ENCODE results near the gene OBSL1. TPM values are rescaled to one million over a fixed set of nuclear protein-coding genes. Genes with fewer than 3 reads are reported as not detected.

The OBSL1 gene
- total and polyA plus RNA-seq, 2 donors from 2014 or later: 89.5 to 123 TPM

DNA sequence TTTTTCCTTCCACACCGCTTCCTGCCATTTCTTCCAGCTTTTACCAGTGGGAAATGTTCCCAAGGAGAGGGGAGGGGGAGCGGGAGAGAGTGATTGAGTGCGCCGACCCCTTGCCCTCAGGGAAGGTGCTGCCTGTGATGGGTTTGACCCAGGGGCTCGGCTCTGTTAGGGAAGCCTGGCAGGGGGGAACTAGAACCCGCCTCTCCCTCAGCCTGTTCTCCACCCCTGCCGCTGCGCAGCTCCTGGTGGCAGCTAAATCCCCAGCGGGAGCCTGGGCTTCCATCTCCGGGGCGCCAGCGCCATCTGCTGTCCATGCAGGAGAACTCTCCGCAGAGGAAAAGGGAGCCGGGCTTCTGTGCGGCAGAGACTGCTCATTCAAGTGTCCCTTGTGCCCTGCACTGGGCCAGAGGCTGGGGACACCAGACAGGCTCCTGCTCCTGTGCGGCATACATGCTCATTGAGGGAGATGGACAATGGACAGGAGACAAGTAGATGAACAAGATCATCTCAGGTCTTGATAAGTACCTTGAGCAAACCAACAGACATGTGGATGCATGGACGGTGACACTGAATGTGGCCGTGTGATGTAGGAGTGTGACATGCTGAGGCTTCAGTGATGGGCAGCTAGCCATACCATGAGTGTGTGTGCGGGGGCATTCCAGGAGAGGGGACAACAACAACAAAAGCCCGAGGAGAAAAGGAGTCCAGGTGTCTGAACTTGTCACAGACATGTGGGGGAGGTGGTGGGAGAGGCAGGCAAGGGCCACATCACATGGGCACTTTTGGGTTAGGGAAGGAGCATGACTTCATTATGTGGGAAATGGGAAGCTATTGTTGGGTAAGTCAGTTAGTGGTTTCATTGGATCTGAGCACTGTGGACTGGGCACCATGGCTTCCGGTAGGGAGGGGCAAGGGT, 41.0 kb downstream of the OBSL1 start:
- Histone ChIP-seq H3K36me3 (ENCODE audit: control insufficient read depth in 2 of 3, insufficient read depth in 3 of 3, low read length in 3 of 3) (no peaks in the 10 kb centered on the region), H3K27me3 (ENCODE audit: control insufficient read depth, insufficient read depth, low read length) (peaks cover 6% of the 10 kb centered on the region), H3K9me3 (ENCODE audit: control insufficient read depth in 2 of 3, insufficient read depth in 1 of 3, low read length in 3 of 3) (no peaks in the 10 kb centered on the region), H3K27ac (ENCODE audit: low read depth in 2 of 2, low read length in 2 of 2) (no peak overlapping the region), H3K4me1 (ENCODE audit: control insufficient read depth in 2 of 3, insufficient read depth in 2 of 3, low read depth in 1 of 3, low read length in 3 of 3) (no peaks in the 10 kb centered on the region), H3K4me3 (ENCODE audit: low read length in 3 of 3) (no peak overlapping the region), H3K9ac (ENCODE audit: low read length in 3 of 3) (no peak overlapping the region)
- intact Hi-C loops (cut with DNase I): loop anchor here (10.0 kb wide), 1 partner anchor 126 kb away; no protein-coding TSS in a partner anchor
- TF ChIP-seq, protein P1, sequence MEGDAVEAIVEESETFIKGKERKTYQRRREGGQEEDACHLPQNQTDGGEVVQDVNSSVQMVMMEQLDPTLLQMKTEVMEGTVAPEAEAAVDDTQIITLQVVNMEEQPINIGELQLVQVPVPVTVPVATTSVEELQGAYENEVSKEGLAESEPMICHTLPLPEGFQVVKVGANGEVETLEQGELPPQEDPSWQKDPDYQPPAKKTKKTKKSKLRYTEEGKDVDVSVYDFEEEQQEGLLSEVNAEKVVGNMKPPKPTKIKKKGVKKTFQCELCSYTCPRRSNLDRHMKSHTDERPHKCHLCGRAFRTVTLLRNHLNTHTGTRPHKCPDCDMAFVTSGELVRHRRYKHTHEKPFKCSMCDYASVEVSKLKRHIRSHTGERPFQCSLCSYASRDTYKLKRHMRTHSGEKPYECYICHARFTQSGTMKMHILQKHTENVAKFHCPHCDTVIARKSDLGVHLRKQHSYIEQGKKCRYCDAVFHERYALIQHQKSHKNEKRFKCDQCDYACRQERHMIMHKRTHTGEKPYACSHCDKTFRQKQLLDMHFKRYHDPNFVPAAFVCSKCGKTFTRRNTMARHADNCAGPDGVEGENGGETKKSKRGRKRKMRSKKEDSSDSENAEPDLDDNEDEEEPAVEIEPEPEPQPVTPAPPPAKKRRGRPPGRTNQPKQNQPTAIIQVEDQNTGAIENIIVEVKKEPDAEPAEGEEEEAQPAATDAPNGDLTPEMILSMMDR (IDR thresholded peaks at IDR 0.05; ENCODE audit: borderline replicate concordance, extremely low read depth, insufficient read depth): peak; percentile 99
- FAIRE-seq (no peak), DNase-seq (peak; percentile 91 to 95 (median 93))

GRCh38 chr2:219527472-219527871, 43.9 kb downstream of the OBSL1 start:
- H3K27me3 ChIP-seq (ENCODE audit: control insufficient read depth, insufficient read depth, low read length): peaks cover 6% of the 10 kb centered on the region
- no peak overlapping the region for H3K4me3 ChIP-seq (ENCODE audit: low read length in 3 of 3)
- no peak overlapping the region for H3K27ac ChIP-seq (ENCODE audit: low read depth in 2 of 2, low read length in 2 of 2)
- DNase-seq: no peak
- intact Hi-C loops (cut with DNase I): loop anchor here (10.0 kb wide), 1 partner anchor 53 kb away; no protein-coding TSS in a partner anchor
- no peak overlapping the region for H3K9ac ChIP-seq (ENCODE audit: low read length in 3 of 3)
- H3K36me3 ChIP-seq (ENCODE audit: control insufficient read depth in 2 of 3, insufficient read depth in 3 of 3, low read length in 3 of 3): no peaks in the 10 kb centered on the region
- no peaks in the 10 kb centered on the region for H3K4me1 ChIP-seq (ENCODE audit: control insufficient read depth in 2 of 3, insufficient read depth in 2 of 3, low read depth in 1 of 3, low read length in 3 of 3)
- no peak for FAIRE-seq
- TF ChIP-seq, protein P1 (IDR thresholded peaks at IDR 0.05; ENCODE audit: borderline replicate concordance, extremely low read depth, insufficient read depth): no peak
- H3K9me3 ChIP-seq (ENCODE audit: control insufficient read depth in 2 of 3, insufficient read depth in 1 of 3, low read length in 3 of 3): no peaks in the 10 kb centered on the region

DNA sequence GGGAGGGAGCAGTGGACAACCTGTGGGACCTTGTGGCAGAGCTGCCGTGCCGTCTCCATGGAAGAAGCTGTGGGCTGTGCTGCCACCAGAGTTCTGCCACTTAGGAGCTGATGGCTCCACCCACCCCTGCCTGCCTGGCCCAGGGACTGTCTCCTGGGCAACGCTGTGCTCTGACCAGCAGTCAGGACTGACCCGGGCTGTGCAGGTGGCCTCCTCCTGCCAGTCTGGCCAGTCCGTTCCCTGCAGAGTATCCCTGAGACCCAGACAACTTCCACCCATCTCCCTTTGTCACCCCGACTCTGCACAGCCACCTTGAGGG, 44.3 kb downstream of the OBSL1 start:
- TF ChIP-seq, protein P1 (IDR thresholded peaks at IDR 0.05; ENCODE audit: borderline replicate concordance, extremely low read depth, insufficient read depth): no peak
- FAIRE-seq (no peak), DNase-seq (peak in 3 of 5 donors; percentile 64 to 87 (median 68))
- H3K36me3 ChIP-seq (ENCODE audit: control insufficient read depth in 2 of 3, insufficient read depth in 3 of 3, low read length in 3 of 3): no peaks in the 10 kb centered on the region
- peaks cover 6% of the 10 kb centered on the region for H3K27me3 ChIP-seq (ENCODE audit: control insufficient read depth, insufficient read depth, low read length)
- H3K4me1 ChIP-seq (ENCODE audit: control insufficient read depth in 2 of 3, insufficient read depth in 2 of 3, low read depth in 1 of 3, low read length in 3 of 3): no peaks in the 10 kb centered on the region
- no peak overlapping the region for H3K9ac ChIP-seq (ENCODE audit: low read length in 3 of 3)
- H3K9me3 ChIP-seq (ENCODE audit: control insufficient read depth in 2 of 3, insufficient read depth in 1 of 3, low read length in 3 of 3): no peaks in the 10 kb centered on the region
- intact Hi-C loops (cut with DNase I): loop anchor here (10.0 kb wide), 1 partner anchor 52 kb away; no protein-coding TSS in a partner anchor
- H3K4me3 ChIP-seq (ENCODE audit: low read length in 3 of 3): no peak overlapping the region
- no peak overlapping the region for H3K27ac ChIP-seq (ENCODE audit: low read depth in 2 of 2, low read length in 2 of 2)

Data from kidney (tissue), 14 donors.